Measurements from ENCODE around the gene SSBP3.

DNA sequence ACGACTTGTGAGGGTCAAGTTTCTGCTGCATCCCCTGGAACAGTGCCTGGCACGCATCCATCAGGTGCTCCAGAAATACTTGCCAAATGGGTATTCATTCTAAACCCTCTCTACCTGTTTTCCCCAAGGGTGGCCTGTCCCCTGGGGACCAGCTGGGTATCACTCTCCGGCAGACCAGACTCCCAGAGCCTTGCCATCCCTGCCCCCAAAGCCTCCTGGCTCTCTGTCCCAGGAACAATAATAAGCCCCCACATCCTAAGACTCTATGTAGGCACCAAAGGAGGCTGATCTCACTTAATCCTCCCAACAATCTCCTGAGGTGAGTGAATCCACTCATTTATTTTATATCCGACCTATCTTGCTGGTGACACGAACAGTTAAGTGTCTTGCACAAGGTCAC, 109.5 kb downstream of the SSBP3 start:
- TF ChIP-seq, protein P1, sequence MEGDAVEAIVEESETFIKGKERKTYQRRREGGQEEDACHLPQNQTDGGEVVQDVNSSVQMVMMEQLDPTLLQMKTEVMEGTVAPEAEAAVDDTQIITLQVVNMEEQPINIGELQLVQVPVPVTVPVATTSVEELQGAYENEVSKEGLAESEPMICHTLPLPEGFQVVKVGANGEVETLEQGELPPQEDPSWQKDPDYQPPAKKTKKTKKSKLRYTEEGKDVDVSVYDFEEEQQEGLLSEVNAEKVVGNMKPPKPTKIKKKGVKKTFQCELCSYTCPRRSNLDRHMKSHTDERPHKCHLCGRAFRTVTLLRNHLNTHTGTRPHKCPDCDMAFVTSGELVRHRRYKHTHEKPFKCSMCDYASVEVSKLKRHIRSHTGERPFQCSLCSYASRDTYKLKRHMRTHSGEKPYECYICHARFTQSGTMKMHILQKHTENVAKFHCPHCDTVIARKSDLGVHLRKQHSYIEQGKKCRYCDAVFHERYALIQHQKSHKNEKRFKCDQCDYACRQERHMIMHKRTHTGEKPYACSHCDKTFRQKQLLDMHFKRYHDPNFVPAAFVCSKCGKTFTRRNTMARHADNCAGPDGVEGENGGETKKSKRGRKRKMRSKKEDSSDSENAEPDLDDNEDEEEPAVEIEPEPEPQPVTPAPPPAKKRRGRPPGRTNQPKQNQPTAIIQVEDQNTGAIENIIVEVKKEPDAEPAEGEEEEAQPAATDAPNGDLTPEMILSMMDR (IDR thresholded peaks at IDR 0.05): no peak
- TF ChIP-seq POLR2A (IDR thresholded peaks at IDR 0.05): no peak
